ENCODE measurements around the gene CPNE2.
A peak's percentile ranks its signal among the peaks of the same experiment; 100 is the strongest.

Gene CPNE2

DNA sequence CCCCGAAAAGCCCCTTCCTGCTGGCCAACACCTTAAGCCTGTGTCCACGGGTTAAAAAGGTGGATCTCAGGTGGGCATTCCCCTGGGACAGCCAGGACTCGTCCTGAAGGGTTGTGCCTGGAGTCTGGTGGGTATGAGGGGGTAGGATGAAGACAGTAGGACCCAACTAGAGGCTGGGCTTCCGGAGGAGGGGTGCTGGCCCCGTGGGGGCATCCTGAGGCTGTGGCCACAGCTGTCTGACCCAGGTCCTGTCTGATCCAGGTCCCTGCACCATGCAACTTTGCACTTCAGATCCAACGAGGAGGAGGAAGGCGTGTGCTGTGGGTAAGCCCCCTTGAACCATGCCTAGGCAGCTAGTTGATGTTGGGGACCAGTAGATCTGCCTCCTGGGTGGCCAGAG is 37.6 kb upstream of the CPNE2 start:
- no peak overlapping the region for H3K4me3 ChIP-seq (ENCODE audit: severe bottlenecking)
- ATAC-seq (ENCODE audit: low read depth) (no peak), DNase-seq (ENCODE audit: low spot score) (no peak)
- TF ChIP-seq, protein P1, sequence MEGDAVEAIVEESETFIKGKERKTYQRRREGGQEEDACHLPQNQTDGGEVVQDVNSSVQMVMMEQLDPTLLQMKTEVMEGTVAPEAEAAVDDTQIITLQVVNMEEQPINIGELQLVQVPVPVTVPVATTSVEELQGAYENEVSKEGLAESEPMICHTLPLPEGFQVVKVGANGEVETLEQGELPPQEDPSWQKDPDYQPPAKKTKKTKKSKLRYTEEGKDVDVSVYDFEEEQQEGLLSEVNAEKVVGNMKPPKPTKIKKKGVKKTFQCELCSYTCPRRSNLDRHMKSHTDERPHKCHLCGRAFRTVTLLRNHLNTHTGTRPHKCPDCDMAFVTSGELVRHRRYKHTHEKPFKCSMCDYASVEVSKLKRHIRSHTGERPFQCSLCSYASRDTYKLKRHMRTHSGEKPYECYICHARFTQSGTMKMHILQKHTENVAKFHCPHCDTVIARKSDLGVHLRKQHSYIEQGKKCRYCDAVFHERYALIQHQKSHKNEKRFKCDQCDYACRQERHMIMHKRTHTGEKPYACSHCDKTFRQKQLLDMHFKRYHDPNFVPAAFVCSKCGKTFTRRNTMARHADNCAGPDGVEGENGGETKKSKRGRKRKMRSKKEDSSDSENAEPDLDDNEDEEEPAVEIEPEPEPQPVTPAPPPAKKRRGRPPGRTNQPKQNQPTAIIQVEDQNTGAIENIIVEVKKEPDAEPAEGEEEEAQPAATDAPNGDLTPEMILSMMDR (IDR thresholded peaks at IDR 0.05; ENCODE audit: poor library complexity, severe bottlenecking) = no peak
- H3K27me3 ChIP-seq (ENCODE audit: insufficient read depth, poor library complexity, severe bottlenecking) = no peaks in the 10 kb centered on the region
- H3K9me3 ChIP-seq (ENCODE audit: severe bottlenecking) = no peaks in the 10 kb centered on the region
- no peaks in the 10 kb centered on the region for H3K36me3 ChIP-seq (ENCODE audit: low read depth)
- no peaks in the 10 kb centered on the region for H3K4me1 ChIP-seq (ENCODE audit: insufficient read depth, poor library complexity, severe bottlenecking)
- H3K27ac ChIP-seq (ENCODE audit: poor library complexity, severe bottlenecking) = no peak overlapping the region

DNA sequence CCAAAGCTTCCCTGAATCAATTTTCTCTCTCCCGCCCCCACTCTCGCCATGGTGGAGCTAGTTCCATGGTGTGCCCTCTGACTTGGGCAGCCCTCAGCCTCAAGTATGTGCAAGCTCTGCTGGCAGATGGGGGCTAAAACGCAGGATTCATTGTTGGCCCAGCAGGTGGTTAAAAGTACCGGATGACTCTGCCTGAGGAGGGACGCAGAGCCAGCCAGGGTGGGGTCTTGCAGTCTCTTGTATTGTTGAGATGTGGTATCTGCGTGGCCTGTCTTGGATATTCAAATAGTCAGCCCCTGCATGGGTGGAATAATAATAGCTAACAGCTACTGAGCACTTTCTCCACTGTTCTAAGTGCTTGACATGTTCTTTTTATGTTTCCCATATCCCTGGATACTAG is 36.7 kb upstream of the CPNE2 start:
- no peak overlapping the region for H3K27ac ChIP-seq (ENCODE audit: poor library complexity, severe bottlenecking)
- no peak overlapping the region for H3K4me3 ChIP-seq (ENCODE audit: severe bottlenecking)
- no peaks in the 10 kb centered on the region for H3K9me3 ChIP-seq (ENCODE audit: severe bottlenecking)
- DNase-seq (ENCODE audit: low spot score) (no peak), ATAC-seq (ENCODE audit: low read depth) (no peak)
- no peaks in the 10 kb centered on the region for H3K27me3 ChIP-seq (ENCODE audit: insufficient read depth, poor library complexity, severe bottlenecking)
- TF ChIP-seq, protein P1 (IDR thresholded peaks at IDR 0.05; ENCODE audit: poor library complexity, severe bottlenecking) = no peak
- H3K4me1 ChIP-seq (ENCODE audit: insufficient read depth, poor library complexity, severe bottlenecking) = peaks cover 5% of the 10 kb centered on the region
- H3K36me3 ChIP-seq (ENCODE audit: low read depth) = no peaks in the 10 kb centered on the region

DNA sequence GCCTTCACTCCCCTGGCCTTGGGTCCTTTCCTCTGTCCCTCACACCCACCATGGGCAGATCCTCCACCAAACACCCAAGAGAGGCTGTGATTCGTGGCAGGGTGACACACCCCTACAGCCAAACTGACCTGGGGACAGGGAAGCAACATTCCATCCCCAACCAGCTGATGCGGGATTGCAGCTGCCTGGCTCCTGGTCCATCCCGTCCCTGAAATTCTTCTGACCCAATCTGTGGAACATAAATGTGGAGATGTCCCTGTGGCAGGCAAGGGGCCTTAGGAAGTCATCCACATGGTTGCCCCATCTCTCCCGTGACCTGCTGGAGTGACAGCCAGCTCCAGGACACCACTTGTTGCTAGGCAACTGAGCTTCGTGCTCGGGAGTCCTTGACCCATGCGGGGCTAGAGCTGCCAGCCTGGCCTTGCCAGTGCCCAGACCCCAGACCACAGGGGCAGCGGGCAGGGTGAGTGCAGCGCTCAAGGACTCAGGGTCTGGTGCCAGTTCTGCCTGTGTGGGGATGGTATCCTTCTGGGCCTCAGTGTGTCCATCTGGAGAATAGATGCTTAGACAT is 34.0 kb upstream of the CPNE2 start:
- no peak for ATAC-seq (ENCODE audit: low read depth)
- H3K36me3 ChIP-seq (ENCODE audit: low read depth) = no peaks in the 10 kb centered on the region

DNA sequence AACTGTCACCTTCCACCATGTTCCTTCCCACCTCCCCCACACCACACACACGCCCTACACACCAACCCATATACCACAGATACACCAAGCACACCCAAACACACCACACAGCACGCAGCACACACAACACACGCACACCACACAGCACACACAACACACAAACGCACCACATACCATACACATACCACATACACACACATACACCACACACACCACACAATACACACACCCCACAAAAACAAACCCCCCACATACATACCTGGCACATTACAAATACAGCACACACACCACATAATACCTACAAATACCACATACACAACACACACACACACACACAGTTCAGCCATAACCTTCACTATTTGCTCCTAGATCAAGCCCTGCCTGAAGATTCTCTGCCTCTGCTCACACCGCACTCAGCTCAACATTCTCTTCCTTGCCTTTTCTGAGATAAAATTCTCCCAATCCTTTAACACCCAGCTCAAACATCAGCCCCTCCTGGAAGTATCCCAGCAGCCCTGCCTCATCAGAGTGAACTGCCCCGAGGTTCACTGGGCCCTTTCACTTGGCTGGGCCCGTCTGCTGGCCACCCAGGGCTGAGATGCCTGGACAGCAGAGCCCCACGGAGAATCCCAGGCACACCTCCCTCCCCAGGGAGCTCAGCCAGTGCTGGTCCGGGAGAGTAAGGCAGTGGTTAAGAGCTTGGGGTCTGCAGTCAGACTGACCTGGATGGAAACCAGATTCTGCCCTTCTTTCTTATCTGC is 31.9 kb upstream of the CPNE2 start:
- Histone ChIP-seq H3K4me3 (ENCODE audit: severe bottlenecking) (no peak overlapping the region), H3K9me3 (ENCODE audit: severe bottlenecking) (no peaks in the 10 kb centered on the region), H3K36me3 (ENCODE audit: low read depth) (no peaks in the 10 kb centered on the region), H3K27me3 (ENCODE audit: insufficient read depth, poor library complexity, severe bottlenecking) (no peaks in the 10 kb centered on the region), H3K27ac (ENCODE audit: poor library complexity, severe bottlenecking) (peak overlapping the region; percentile 78), H3K4me1 (ENCODE audit: insufficient read depth, poor library complexity, severe bottlenecking) (peaks cover 18% of the 10 kb centered on the region)
- TF ChIP-seq, protein P1 (IDR thresholded peaks at IDR 0.05; ENCODE audit: poor library complexity, severe bottlenecking) = no peak
- ATAC-seq (ENCODE audit: low read depth) = peak; percentile 15; the same call in 1 of the 3 replicates
- no peak for DNase-seq (ENCODE audit: low spot score)

More for the DNA sequence above, 34.0 kb upstream of the CPNE2 start:
- TF ChIP-seq, protein P1 (IDR thresholded peaks at IDR 0.05; ENCODE audit: poor library complexity, severe bottlenecking) = no peak
- Histone ChIP-seq H3K9me3 (ENCODE audit: severe bottlenecking) (no peaks in the 10 kb centered on the region), H3K4me1 (ENCODE audit: insufficient read depth, poor library complexity, severe bottlenecking) (peaks cover 18% of the 10 kb centered on the region), H3K27me3 (ENCODE audit: insufficient read depth, poor library complexity, severe bottlenecking) (no peaks in the 10 kb centered on the region), H3K27ac (ENCODE audit: poor library complexity, severe bottlenecking) (no peak overlapping the region), H3K4me3 (ENCODE audit: severe bottlenecking) (no peak overlapping the region)
- no peak for DNase-seq (ENCODE audit: low spot score)
